ENCODE results near the gene EPHB1.

DNA sequence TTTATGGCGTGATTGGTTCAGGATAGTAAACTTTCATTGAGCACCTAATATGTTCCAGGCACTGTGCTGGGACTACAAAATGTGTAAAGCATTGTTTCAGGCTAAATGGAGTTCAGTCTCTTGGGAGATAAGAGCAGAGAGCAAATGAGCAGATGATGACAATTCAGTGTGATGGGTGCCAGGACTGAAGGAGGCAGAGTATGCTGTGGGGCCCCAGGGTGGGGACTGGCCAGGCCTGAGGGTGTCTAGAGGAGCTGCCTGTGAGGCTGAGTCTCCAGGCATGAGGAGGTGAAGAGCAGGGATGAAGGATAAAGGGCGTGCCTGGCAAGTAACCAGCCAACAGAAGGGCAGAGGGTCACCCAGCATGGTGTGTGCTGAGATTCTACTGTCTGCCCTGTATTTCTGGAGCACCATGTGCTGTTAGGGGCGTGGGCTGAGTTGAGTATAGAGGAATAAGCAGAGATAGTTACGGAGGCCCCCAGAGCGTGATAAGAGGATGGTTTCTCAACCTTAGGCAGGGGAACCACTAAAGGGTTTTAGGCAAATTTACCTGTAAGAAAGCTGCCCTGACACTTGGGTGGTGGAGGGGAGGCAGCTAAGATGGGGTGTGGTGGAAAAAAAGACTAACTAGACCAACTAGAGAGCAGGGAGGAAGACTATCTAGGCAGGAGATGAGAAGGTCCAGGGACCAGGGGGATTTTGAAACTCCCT is 38.5 kb downstream of the EPHB1 start:
- TF ChIP-seq KAT2B (IDR thresholded peaks at IDR 0.05; ENCODE audit: borderline replicate concordance, low read depth, low read length) (no peak), POLR2AphosphoS5 (IDR thresholded peaks at IDR 0.05; ENCODE audit: low read depth, low read length) (no peak), BCLAF1 (IDR thresholded peaks at IDR 0.05) (no peak), NFYB (CRISPR knock-in tag; IDR thresholded peaks at IDR 0.05) (no peak), TCF7L2 (IDR thresholded peaks at IDR 0.05; ENCODE audit: low read depth, low read length) (no peak), NFIC (IDR thresholded peaks at IDR 0.05; ENCODE audit: low read length) (no peak)
- TF ChIP-seq, protein P1, sequence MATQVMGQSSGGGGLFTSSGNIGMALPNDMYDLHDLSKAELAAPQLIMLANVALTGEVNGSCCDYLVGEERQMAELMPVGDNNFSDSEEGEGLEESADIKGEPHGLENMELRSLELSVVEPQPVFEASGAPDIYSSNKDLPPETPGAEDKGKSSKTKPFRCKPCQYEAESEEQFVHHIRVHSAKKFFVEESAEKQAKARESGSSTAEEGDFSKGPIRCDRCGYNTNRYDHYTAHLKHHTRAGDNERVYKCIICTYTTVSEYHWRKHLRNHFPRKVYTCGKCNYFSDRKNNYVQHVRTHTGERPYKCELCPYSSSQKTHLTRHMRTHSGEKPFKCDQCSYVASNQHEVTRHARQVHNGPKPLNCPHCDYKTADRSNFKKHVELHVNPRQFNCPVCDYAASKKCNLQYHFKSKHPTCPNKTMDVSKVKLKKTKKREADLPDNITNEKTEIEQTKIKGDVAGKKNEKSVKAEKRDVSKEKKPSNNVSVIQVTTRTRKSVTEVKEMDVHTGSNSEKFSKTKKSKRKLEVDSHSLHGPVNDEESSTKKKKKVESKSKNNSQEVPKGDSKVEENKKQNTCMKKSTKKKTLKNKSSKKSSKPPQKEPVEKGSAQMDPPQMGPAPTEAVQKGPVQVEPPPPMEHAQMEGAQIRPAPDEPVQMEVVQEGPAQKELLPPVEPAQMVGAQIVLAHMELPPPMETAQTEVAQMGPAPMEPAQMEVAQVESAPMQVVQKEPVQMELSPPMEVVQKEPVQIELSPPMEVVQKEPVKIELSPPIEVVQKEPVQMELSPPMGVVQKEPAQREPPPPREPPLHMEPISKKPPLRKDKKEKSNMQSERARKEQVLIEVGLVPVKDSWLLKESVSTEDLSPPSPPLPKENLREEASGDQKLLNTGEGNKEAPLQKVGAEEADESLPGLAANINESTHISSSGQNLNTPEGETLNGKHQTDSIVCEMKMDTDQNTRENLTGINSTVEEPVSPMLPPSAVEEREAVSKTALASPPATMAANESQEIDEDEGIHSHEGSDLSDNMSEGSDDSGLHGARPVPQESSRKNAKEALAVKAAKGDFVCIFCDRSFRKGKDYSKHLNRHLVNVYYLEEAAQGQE (IDR thresholded peaks at IDR 0.05; ENCODE audit: borderline replicate concordance in 1 of 2, low read depth in 1 of 2, low read length in 2 of 2): no peak
